ENCODE data around the gene PCBP3. TPM values are rescaled to one million over a fixed set of nuclear protein-coding genes. Genes with fewer than 3 reads are reported as not detected.

The PCBP3 gene
- total and polyA plus RNA-seq, 2 of the 8 experiments (the other 6 are each of a cell fraction or from before 2014, with no cell fraction given): 3.5 to 6.3 TPM

DNA sequence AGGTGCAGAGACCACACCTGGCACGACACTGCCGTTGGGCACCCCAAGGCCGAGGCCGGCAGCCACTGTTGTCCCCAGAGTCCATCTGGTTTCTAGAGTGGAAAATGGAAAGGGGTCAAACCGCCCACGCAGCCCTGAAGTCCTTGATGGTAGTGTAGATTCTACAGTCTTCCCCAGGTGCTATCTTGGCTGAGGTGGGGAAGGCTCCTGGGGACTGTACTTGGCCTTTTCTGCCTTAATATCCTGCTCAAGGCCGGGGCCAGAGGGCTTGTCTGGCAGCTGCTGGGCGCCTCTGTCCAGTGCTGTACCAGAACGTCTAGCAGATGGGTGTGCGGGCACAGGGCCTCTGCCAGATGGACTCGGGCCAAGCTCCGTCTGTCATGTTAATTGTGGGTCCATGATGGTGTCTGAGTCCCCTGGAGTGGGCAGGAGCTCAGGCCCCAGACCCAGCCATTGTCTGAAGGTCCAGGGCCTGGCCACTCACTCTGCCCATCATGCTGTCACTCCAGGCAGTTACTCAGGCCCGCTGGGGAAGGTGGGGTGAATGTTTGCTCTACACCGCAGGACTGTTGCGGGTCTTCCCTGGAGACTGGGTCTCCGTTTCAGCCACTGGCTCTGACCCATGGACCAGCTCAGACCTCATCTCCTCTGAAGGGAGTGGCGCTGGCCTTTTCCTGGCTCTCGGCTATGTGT is 176.1 kb downstream of the PCBP3 start:
- Histone ChIP-seq H3K9me3 (ENCODE audit: insufficient read depth in 2 of 2, low read depth in 1 of 2, low read length in 1 of 2) (no peaks in the 10 kb centered on the region), H3K18ac (ENCODE audit: extremely low read depth, low read length) (no peak overlapping the region), H3K27me3 (replicated peaks in 1 of 4; ENCODE audit: control insufficient read depth in 3 of 4, extremely low read depth in 1 of 4, insufficient read depth in 3 of 4, low read length in 3 of 4) (no peaks in the 10 kb centered on the region), H3K79me2 (ENCODE audit: control insufficient read depth in 1 of 2, insufficient read depth in 2 of 2, low read length in 2 of 2) (no peaks in the 10 kb centered on the region), H4K20me1 (replicated peaks in 1 of 2; ENCODE audit: control insufficient read depth in 1 of 2, insufficient read depth in 2 of 2, low read length in 2 of 2) (peaks cover 0 to 1% of the 10 kb centered on the region in 2 experiments), H2BK5ac (ENCODE audit: low read depth, low read length) (no peak overlapping the region), H2AK5ac (ENCODE audit: low read depth, low read length) (no peak overlapping the region), H2AFZ (ENCODE audit: low read length) (no peak overlapping the region), H3K14ac (ENCODE audit: insufficient read length) (no peak overlapping the region), H2BK15ac (ENCODE audit: low read length) (peak overlapping the region; percentile 29; the same call in 1 of the 2 replicates), H3K23me2 (ENCODE audit: low read depth, low read length) (peaks cover 3% of the 10 kb centered on the region; the same call in 1 of the 2 replicates), H3K27ac (ENCODE audit: low read depth, low read length) (no peak overlapping the region), H3K4me2 (ENCODE audit: insufficient read depth in 1 of 2, low read depth in 2 of 2, low read length in 2 of 2) (no peak overlapping the region), H2BK20ac (ENCODE audit: low read length) (no peak overlapping the region), H3K4me3 (ENCODE audit: extremely low read depth in 1 of 4, insufficient read depth in 2 of 4, low read depth in 3 of 4, low read length in 4 of 4) (no peak overlapping the region), H3K36me3 (ENCODE audit: control insufficient read depth in 2 of 4, insufficient read depth in 4 of 4, low read length in 3 of 4) (no peaks in the 10 kb centered on the region), H3K4me1 (replicated peaks in 1 of 4; ENCODE audit: control insufficient read depth in 3 of 4, insufficient read depth in 4 of 4, low read length in 3 of 4) (peaks cover 0 to 8% (median 1%) of the 10 kb centered on the region in 4 experiments; a peak in 2 of 7 replicates), H4K91ac (replicated peaks; ENCODE audit: insufficient read length, low read length) (peak overlapping the region; percentile 3), H3K79me1 (ENCODE audit: low read depth, low read length) (no peaks in the 10 kb centered on the region), H3K4ac (replicated peaks; ENCODE audit: insufficient read length, low read depth, low read length) (no peak overlapping the region), H3K23ac (ENCODE audit: insufficient read length) (no peak overlapping the region), H3K9ac (replicated peaks in 1 of 4; ENCODE audit: extremely low read depth in 1 of 4, low read depth in 3 of 4, low read length in 3 of 4) (no peak overlapping the region), H2BK12ac (ENCODE audit: low read depth, low read length) (peak overlapping the region; percentile 50; the same call in 1 of the 2 replicates), H4K5ac (ENCODE audit: insufficient read length, low read depth, low read length) (no peak overlapping the region), H2BK120ac (replicated peaks; ENCODE audit: low read depth, low read length) (no peak overlapping the region), H3K56ac (replicated peaks; ENCODE audit: insufficient read length, low read depth, low read length) (no peak overlapping the region), H4K8ac (ENCODE audit: extremely low read depth, insufficient read depth, low read length) (0 out of 2 replicates have a peak overlapping the region, but pooled peaks have one; percentile 31)
- CTCF ChIA-PET (ENCODE audit: partially characterized antibody): interaction anchor here (0.9 to 3.0 kb wide), 17 partner anchors 10 to 284 kb away, joined by 3 to 20 read pairs (median 4); no protein-coding TSS in a partner anchor
- FAIRE-seq (no peak), DNase-seq (ENCODE audit: low read depth in 1 of 2, low spot score in 2 of 2) (no peak)
- POLR2A ChIA-PET (ENCODE audit: partially characterized antibody): interaction anchor here (0.5 to 1.2 kb wide), 2 partner anchors 23 to 264 kb away, joined by 3 read pairs; no protein-coding TSS in a partner anchor
- 92% methylated on average over 18 of the region's 18 CpGs; no CpG with 5 or more reads in 1 of the 2 experiments for WGBS, 2 experiments (ENCODE audit: extremely low coverage in 1 of 2, insufficient coverage in 1 of 2, insufficient read length in 1 of 2, insufficient replicate concordance in 2 of 2, low coverage in 1 of 2, low lambda C conversion rate in 2 of 2, missing lambda C conversion rate in 1 of 2)
- TF ChIP-seq CEBPB (IDR thresholded peaks at IDR 0.05; ENCODE audit: low read depth, low read length): no peak
- TF ChIP-seq BRCA1 (IDR thresholded peaks at IDR 0.05; ENCODE audit: low read depth, low read length): no peak
- TF ChIP-seq TAF1 (IDR thresholded peaks at IDR 0.05; ENCODE audit: low read depth, low read length): no peak
- TF ChIP-seq SIX5 (IDR thresholded peaks at IDR 0.05; ENCODE audit: low read depth, low read length): no peak
- TF ChIP-seq, protein P1, sequence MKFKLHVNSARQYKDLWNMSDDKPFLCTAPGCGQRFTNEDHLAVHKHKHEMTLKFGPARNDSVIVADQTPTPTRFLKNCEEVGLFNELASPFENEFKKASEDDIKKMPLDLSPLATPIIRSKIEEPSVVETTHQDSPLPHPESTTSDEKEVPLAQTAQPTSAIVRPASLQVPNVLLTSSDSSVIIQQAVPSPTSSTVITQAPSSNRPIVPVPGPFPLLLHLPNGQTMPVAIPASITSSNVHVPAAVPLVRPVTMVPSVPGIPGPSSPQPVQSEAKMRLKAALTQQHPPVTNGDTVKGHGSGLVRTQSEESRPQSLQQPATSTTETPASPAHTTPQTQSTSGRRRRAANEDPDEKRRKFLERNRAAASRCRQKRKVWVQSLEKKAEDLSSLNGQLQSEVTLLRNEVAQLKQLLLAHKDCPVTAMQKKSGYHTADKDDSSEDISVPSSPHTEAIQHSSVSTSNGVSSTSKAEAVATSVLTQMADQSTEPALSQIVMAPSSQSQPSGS (IDR thresholded peaks at IDR 0.05; ENCODE audit: low read length): no peak
- TF ChIP-seq SIRT6 (IDR thresholded peaks at IDR 0.05; ENCODE audit: low read length): no peak
- no peak for TF ChIP-seq HDAC2 (IDR thresholded peaks at IDR 0.05; ENCODE audit: borderline replicate concordance in 1 of 2, low read depth in 2 of 2, low read length in 2 of 2)
- no peak for TF ChIP-seq GABPA (IDR thresholded peaks at IDR 0.05; ENCODE audit: borderline replicate concordance, insufficient read depth, low read length)
- TF ChIP-seq TCF12 (IDR thresholded peaks at IDR 0.05; ENCODE audit: low read depth, low read length): no peak
- no peak for TF ChIP-seq EGR1 (IDR thresholded peaks at IDR 0.05; ENCODE audit: borderline replicate concordance, low read depth, low read length)
- TF ChIP-seq EZH2 (IDR thresholded peaks at IDR 0.05; ENCODE audit: low read depth, low read length, severe bottlenecking): no peak
